HUES64 (cell line): ENCODE data around the gene GAS2L1.

Experiments used
- H3K27ac ChIP-seq: 2 replicates; pipeline ENCODE4 v1.7.0; 2013; ENCODE audit warnings: low read depth, low read length, inconsistent platforms
- H3K27me3 ChIP-seq: 2 replicates; pipeline ENCODE4 v1.6.1; 2013; ENCODE audit warnings: mild to moderate bottlenecking, low read length; ENCODE audit not compliant: insufficient read depth
- H3K36me3 ChIP-seq: 2 replicates; pipeline ENCODE4 v1.6.1; 2013; ENCODE audit warnings: mild to moderate bottlenecking, low read length; ENCODE audit not compliant: insufficient read depth
- H3K4me1 ChIP-seq: 2 replicates; pipeline ENCODE4 v1.6.1; 2013; ENCODE audit warnings: mild to moderate bottlenecking, low read length, moderate library complexity; ENCODE audit not compliant: insufficient read depth
- H3K4me3 ChIP-seq: 2 replicates; pipeline ENCODE4 v1.5.1; 2013; ENCODE audit warnings: mild to moderate bottlenecking, low read length, moderate library complexity
- H3K9ac ChIP-seq: 2 replicates; pipeline ENCODE4 v1.6.1; 2013; ENCODE audit warnings: mild to moderate bottlenecking, low read depth, low read length
- H3K9me3 ChIP-seq: 2 replicates; pipeline ENCODE4 v1.6.1; 2013; ENCODE audit warnings: low read depth, low read length; ENCODE audit not compliant: insufficient read depth
- WGBS: fragments of 150-250, 120-280 bp; methylation state at CpG from one replicate; pipeline ENCODE4 v1.1.7; 2013; ENCODE audit warnings: missing lambda C conversion rate; 5-methylcytosine and 5-hydroxymethylcytosine counted together

Gene GAS2L1

DNA sequence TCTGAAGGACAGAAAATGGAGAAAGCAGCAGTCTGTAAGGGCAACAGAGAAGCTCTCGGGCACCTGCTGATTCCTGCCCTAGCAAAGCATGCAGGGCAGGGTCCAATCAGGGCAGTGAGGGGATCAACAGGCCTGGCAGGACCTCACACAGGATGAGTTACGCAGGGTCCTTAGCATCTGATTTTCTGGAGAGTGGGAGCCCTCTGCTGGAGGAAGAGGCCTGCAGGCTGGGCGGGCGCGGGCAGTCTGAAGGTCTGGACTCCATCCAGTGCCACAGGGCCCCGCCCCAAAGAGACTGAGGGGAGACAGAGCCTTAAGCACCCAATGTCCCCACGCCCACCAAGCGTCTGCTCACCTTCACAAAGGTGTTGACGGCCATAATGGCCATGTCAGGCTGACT is 53.0 kb downstream of the GAS2L1 start:
- Histone ChIP-seq H3K9ac (no peak overlapping the region), H3K27ac (no peak overlapping the region), H3K36me3 (peaks cover 38% of the 10 kb centered on the region), H3K4me1 (no peaks in the 10 kb centered on the region), H3K27me3 (no peaks in the 10 kb centered on the region), H3K4me3 (no peak overlapping the region), H3K9me3 (no peaks in the 10 kb centered on the region)
- WGBS = 72% methylated on average over 9 of the region's 9 CpGs
